ENCODE data around the gene NOTCH4. TPM values are rescaled to one million over a fixed set of nuclear protein-coding genes. Genes with fewer than 3 reads are reported as not detected.

Gene NOTCH4
- total and polyA plus RNA-seq, 9 of the 15 experiments (the other 6 are each of a cell fraction or from before 2014, with no cell fraction given) = 0.24 to 4.3 (median 1.7) TPM

DNA sequence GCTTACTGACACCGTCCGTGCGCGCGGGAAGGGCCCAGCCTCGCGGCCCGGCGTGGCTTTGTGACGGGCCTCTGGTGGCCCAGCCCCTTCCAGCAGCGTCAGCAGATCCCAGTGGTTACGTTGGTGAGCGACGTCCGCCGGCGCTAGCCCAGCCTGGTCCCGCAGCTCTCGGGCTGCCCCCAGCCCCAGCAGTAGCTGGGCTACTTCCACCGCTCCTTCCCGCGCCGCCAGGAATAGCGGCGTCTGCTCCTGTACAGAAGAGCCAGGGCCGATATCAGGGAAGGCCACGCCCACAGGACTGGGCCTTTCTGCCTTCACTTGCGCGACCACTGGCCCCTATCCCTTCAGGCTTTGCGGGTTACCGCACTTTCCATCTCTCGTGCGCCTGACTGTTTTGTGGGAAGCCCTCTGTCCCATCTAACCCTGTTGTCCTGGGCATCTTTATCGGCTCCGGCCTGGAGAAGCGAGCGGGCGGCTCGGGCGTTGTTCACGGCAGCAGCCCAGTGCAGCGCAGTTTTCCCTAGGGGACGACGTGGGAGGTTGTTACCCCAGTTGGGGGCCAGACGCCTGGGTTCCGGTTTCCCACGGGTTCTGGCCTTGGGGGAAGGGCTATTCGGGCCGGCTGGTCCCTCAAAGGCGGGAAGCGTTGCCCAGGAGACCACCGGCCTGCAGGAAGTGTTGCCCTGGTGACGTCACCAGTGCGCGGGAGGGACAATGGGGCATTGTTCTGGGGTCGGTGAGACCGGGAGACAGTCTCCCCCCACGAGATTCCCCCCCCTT, 27.8 kb downstream of the NOTCH4 start (continued):
- TF ChIP-seq SMARCA5 (IDR thresholded peaks at IDR 0.05) (no peak; the same call in none of the 2 replicates), MTA3 (IDR thresholded peaks at IDR 0.05; ENCODE audit: borderline replicate concordance) (peak; percentile 90; the same call in 1 of the 2 replicates), POLR2AphosphoS5 (IDR thresholded peaks at IDR 0.05; ENCODE audit: control insufficient read depth, insufficient read depth, low read depth, low read length) (peak; percentile 90), ZNF165 (CRISPR knock-in tag; IDR thresholded peaks at IDR 0.05; ENCODE audit: borderline replicate concordance) (0 out of 2 replicates have a peak, but pooled peaks have one; percentile 77), DMBX1 (CRISPR knock-in tag; IDR thresholded peaks at IDR 0.05; ENCODE audit: borderline replicate concordance) (no peak), ELF2 (CRISPR knock-in tag; IDR thresholded peaks at IDR 0.05) (peak; percentile 76; the same call in 1 of the 2 replicates), ZNF395 (CRISPR knock-in tag; IDR thresholded peaks at IDR 0.05) (peak; percentile 91; the same call in 1 of the 2 replicates), ID3 (CRISPR knock-in tag; IDR thresholded peaks at IDR 0.05) (no peak), ID3 (tag; IDR thresholded peaks at IDR 0.05) (0 out of 2 replicates have a peak, but pooled peaks have one; percentile 38), SMAD4 (CRISPR knock-in tag; conservative IDR thresholded peaks at IDR 0.05) (peak; percentile 74; the same call in 1 of the 2 replicates), PHF8 (IDR thresholded peaks at IDR 0.05; ENCODE audit: borderline replicate concordance, low read length) (peak; percentile 89), JUNB (CRISPR knock-in tag; conservative IDR thresholded peaks at IDR 0.05) (peak; percentile 92), ZNF146 (CRISPR knock-in tag; IDR thresholded peaks at IDR 0.05; ENCODE audit: unreplicated experiment) (no peak), RBFOX2 (IDR thresholded peaks at IDR 0.05; ENCODE audit: low read depth, low read length) (peak; percentile 99), ZSCAN29 (IDR thresholded peaks at IDR 0.05) (no peak), ZBTB17 (CRISPR knock-in tag; IDR thresholded peaks at IDR 0.05) (peak; percentile 61), MNT (conservative IDR thresholded peaks at IDR 0.05) (peak in 1 of 2 experiments; percentile 96; a peak in 3 of 4 replicates)
- TF ChIP-seq, protein P1, sequence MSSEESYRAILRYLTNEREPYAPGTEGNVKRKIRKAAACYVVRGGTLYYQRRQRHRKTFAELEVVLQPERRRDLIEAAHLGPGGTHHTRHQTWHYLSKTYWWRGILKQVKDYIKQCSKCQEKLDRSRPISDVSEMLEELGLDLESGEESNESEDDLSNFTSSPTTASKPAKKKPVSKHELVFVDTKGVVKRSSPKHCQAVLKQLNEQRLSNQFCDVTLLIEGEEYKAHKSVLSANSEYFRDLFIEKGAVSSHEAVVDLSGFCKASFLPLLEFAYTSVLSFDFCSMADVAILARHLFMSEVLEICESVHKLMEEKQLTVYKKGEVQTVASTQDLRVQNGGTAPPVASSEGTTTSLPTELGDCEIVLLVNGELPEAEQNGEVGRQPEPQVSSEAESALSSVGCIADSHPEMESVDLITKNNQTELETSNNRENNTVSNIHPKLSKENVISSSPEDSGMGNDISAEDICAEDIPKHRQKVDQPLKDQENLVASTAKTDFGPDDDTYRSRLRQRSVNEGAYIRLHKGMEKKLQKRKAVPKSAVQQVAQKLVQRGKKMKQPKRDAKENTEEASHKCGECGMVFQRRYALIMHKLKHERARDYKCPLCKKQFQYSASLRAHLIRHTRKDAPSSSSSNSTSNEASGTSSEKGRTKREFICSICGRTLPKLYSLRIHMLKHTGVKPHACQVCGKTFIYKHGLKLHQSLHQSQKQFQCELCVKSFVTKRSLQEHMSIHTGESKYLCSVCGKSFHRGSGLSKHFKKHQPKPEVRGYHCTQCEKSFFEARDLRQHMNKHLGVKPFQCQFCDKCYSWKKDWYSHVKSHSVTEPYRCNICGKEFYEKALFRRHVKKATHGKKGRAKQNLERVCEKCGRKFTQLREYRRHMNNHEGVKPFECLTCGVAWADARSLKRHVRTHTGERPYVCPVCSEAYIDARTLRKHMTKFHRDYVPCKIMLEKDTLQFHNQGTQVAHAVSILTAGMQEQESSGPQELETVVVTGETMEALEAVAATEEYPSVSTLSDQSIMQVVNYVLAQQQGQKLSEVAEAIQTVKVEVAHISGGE (CRISPR knock-in tag; IDR thresholded peaks at IDR 0.05) = peak in 1 of 3 experiments; percentile 79; a peak in 3 of 6 replicates

Data from K562 (cell line).